BJ (cell line): ENCODE data around the gene FNDC3A. TPM values are rescaled to one million over a fixed set of nuclear protein-coding genes. Genes with fewer than 3 reads are reported as not detected.

ENCODE experiments used
- CTCF ChIA-PET: fragments of 350-600 bp; formaldehyde crosslinking; extraction: SDS; loops from one replicate; lab custom pipeline; 2021; ENCODE audit warnings: antibody characterized with exemption, inconsistent platforms; lab: Yijun Ruan, JAX
- POLR2A ChIA-PET: fragments of 300-600 bp; sonication (Branson Sonifier 250); formaldehyde crosslinking; extraction: SDS; loops from one replicate; lab custom pipeline; 2021; ENCODE audit warnings: antibody characterized with exemption; lab: Charles Lee
- DNase-seq: peaks from one replicate; pipeline ENCODE4 v3.0.0-alpha.2; 2011; ENCODE audit warnings: low read depth
- H3K27me3 ChIP-seq: 2 replicates; pipeline ENCODE4 v1.6.0; 2011; ENCODE audit warnings: low read length; ENCODE audit not compliant: control insufficient read depth, insufficient read depth
- H3K36me3 ChIP-seq: 2 replicates; pipeline ENCODE4 v1.5.1; 2011; ENCODE audit warnings: low read length; ENCODE audit not compliant: control insufficient read depth, insufficient read depth
- H3K4me3 ChIP-seq: 2 replicates; pipeline ENCODE4 v1.5.1; 2011; ENCODE audit warnings: low read depth, mild to moderate bottlenecking, control low read depth, low read length
- polyA plus RNA-seq: library from polyadenylated mRNA; depleted of rRNA; stranded (reverse); fragments of >200 nt; gene quantifications from 2 replicates; pipeline ENCODE4 v1.2.3, GENCODE V29; 2011
- TF ChIP-seq, protein P1 (sequence below): IDR thresholded peaks from 2 replicates; pipeline ENCODE4 v1.5.1; 2011; ENCODE audit warnings: low read depth, mild to moderate bottlenecking, control low read depth, inconsistent platforms, low read length, moderate library complexity; ENCODE audit not compliant: insufficient read depth

Gene FNDC3A
- polyA plus RNA-seq, 1 experiment = 30.7 TPM

DNA sequence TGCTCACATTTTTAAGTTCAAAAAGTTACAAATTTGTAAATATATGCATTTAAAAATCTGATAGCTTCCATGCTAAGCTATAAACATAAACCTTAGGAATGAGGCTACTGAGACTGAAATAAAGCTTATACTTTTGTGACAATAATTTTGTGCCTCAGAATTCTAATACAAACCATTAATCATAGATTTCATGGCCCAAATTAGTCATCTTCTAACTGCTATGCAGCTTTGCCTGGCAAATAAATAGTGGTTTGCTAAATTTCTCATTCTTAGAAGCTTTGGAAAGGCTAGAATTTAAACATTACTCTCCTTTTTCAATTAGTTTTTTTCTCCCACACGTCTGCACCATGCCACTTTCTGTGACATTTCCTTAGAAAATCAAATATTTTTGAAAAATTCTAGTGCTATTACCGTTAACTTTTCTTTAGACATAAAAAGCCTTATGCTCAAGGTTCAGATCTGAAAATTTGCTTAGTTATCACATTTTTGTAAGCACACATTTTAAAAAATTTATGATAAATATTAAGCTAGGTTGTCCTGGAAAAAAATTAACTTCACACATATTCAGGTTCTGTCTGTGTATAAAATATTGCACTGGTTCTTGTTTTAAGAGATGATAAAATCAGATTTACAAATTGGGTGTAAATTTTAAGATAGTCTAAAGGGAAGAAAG lies 46.9 kb downstream of the FNDC3A start:
- H3K36me3 ChIP-seq = no peaks in the 10 kb centered on the region
- ChIA-PET POLR2A (interaction anchor here (0.8 kb wide), 1 partner anchor 36 kb away, joined by 3 read pairs; no protein-coding TSS in a partner anchor), CTCF (no interaction called here)
- peak; percentile 13 for DNase-seq
- H3K4me3 ChIP-seq = no peak overlapping the region
- TF ChIP-seq, protein P1, sequence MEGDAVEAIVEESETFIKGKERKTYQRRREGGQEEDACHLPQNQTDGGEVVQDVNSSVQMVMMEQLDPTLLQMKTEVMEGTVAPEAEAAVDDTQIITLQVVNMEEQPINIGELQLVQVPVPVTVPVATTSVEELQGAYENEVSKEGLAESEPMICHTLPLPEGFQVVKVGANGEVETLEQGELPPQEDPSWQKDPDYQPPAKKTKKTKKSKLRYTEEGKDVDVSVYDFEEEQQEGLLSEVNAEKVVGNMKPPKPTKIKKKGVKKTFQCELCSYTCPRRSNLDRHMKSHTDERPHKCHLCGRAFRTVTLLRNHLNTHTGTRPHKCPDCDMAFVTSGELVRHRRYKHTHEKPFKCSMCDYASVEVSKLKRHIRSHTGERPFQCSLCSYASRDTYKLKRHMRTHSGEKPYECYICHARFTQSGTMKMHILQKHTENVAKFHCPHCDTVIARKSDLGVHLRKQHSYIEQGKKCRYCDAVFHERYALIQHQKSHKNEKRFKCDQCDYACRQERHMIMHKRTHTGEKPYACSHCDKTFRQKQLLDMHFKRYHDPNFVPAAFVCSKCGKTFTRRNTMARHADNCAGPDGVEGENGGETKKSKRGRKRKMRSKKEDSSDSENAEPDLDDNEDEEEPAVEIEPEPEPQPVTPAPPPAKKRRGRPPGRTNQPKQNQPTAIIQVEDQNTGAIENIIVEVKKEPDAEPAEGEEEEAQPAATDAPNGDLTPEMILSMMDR = no peak
- H3K27me3 ChIP-seq = no peaks in the 10 kb centered on the region

DNA sequence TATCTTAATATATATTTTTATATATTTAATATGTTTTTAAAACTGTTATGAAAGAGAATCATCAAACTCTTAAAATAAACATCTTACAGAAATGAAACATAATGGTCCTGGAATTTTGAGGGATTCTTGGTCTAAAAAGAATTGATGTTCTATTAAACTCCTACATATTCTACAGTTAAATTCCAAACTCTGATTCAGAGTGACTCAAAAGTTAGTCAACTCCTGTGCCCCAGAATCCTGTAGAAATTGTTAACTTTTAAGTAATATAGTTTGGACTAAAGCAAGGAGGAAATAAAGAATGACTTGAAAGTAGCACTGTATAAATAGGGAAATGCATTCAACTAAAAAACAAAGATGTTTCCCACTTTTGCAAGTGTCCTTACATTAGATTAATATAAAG lies 47.7 kb downstream of the FNDC3A start:
- ChIA-PET CTCF (no interaction called here), POLR2A (no interaction called here)
- Histone ChIP-seq H3K36me3 (no peaks in the 10 kb centered on the region), H3K27me3 (no peaks in the 10 kb centered on the region), H3K4me3 (no peak overlapping the region)
- DNase-seq = peak; percentile 47
- TF ChIP-seq, protein P1 = no peak

DNA sequence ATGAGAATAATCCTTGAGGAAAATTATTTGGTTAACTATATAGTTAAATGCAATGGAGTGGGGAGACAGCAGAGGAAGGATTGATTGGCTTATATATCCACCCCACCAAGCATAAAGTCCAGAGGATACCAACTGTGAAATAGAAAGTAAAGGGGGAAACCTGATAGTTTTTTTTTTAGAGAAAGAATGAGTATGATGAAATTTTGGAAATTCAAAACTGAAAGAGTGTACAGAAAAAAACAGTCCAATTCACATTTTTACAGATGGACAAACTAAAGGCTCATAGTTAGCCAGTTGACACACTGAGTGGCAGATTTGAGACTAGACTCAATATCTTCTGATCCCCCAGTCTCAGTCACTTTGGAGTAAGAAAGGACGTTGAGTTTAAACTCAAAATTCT lies 51.1 kb downstream of the FNDC3A start:
- CTCF ChIA-PET = no interaction called here

DNA sequence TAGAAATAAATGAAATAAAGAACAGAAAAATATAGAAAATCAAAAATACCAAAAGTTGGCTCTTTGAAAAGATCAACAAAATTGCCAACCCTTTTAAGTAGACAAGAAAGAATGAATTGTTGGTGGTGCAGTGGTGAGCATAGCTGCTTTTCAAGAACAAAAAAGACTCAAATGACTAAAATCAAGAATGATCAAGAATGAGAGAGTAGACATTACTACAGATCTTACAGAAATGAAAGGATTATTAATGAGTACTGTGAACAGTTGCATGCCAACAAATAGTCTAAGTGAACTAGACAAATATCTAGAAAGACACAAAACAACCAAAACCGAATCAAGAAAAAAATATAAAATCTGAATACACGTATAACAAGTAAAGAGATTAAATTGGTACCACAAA lies 53.9 kb downstream of the FNDC3A start:
- no peak for DNase-seq
- Histone ChIP-seq H3K4me3 (no peak overlapping the region), H3K36me3 (no peaks in the 10 kb centered on the region), H3K27me3 (no peaks in the 10 kb centered on the region)
- ChIA-PET POLR2A (no interaction called here), CTCF (no interaction called here)
- TF ChIP-seq, protein P1 = no peak

More for the DNA sequence above, 51.1 kb downstream of the FNDC3A start:
- no peak for DNase-seq
- H3K36me3 ChIP-seq = no peaks in the 10 kb centered on the region
- TF ChIP-seq, protein P1 = no peak
- POLR2A ChIA-PET = no interaction called here
- H3K4me3 ChIP-seq = no peak overlapping the region
- H3K27me3 ChIP-seq = no peaks in the 10 kb centered on the region

DNA sequence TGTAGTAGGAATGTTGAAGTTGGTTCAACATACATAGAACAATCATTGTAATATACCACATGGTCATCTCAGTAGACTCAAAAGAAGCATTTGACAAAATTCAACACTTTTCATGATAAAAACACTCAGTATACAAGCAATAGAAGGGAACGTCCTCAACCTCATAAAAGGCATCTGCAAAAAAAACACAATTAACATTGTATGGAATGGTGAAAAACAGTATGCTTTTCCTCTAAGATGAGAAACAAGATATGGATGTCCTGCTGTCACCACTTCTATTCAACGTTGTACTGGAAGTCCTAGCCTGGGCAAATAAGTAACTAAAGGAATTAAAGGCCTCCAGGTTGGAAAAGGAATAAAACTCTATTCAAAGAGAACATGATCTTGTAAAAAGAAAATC lies 54.5 kb downstream of the FNDC3A start:
- CTCF ChIA-PET = no interaction called here
- TF ChIP-seq, protein P1 = no peak
- Histone ChIP-seq H3K27me3 (no peaks in the 10 kb centered on the region), H3K36me3 (no peaks in the 10 kb centered on the region), H3K4me3 (no peak overlapping the region)
- no peak for DNase-seq
- POLR2A ChIA-PET = no interaction called here
